Muscle of arm (tissue), 14 donors: ENCODE measurements around the gene PPP1R12C. TPM values are rescaled to one million over a fixed set of nuclear protein-coding genes. Genes with fewer than 3 reads are reported as not detected.
"Not testable (repeated sequence)": the region's sequence is repeated elsewhere in the genome, so short reads cannot be mapped to it uniquely, and the experiment has no call there.

Source experiments
- DNase-seq: peaks from one replicate; pipeline ENCODE4 v3.0.0-alpha.2; 2013
- long read RNA-seq, 11 donors: transcript quantifications; one replicate each; lab custom pipeline, GENCODE V29; 2026
- polyA plus RNA-seq, 12 donors: library from polyadenylated mRNA; unstranded; fragments of 120-200 nt; gene quantifications; one replicate each; pipeline ENCODE4 v1.2.1, GENCODE V29; 2013; ENCODE audit not compliant: insufficient read length in 12 of 12

Gene PPP1R12C
- 100 to 1,000 TPM in 1 of 12 donors, 10 to 100 TPM in 10, not detected in 1; 47.8 to 125 (median 69.4) TPM for polyA plus RNA-seq
- long read RNA-seq, donor 1, partial matches to known transcripts, result 0 of 2 reads
- long read RNA-seq, donor 1, other reads (novel, unspliced or antisense), result 0 of 2 reads
- long read RNA-seq, donor 2, partial matches to known transcripts, result 0 of 2 reads
- long read RNA-seq, donor 2, other reads (novel, unspliced or antisense), result 0 of 2 reads
- long read RNA-seq, donor 3, partial matches to known transcripts, result 0 of 1 reads
- long read RNA-seq, donor 3, other reads (novel, unspliced or antisense), result 0 of 1 reads
- long read RNA-seq, donor 4, result 0 reads
- long read RNA-seq, donor 5, full-length matches to known transcripts, result 3 of 3 reads
- long read RNA-seq, donor 5, partial matches to known transcripts, result 0 of 3 reads
- long read RNA-seq, donor 5, other reads (novel, unspliced or antisense), result 0 of 3 reads
- long read RNA-seq, donor 6, partial matches to known transcripts, result 0 of 1 reads
- long read RNA-seq, donor 6, other reads (novel, unspliced or antisense), result 0 of 1 reads
- long read RNA-seq, donor 7, result 0 reads
- long read RNA-seq, donor 8, partial matches to known transcripts, result 0 of 3 reads
- long read RNA-seq, donor 8, other reads (novel, unspliced or antisense), result 0 of 3 reads
- long read RNA-seq, donor 9, result 0 reads
- long read RNA-seq, donor 10, full-length matches to known transcripts, result 2 of 2 reads
- long read RNA-seq, donor 10, partial matches to known transcripts, result 0 of 2 reads
- long read RNA-seq, donor 10, other reads (novel, unspliced or antisense), result 0 of 2 reads
- long read RNA-seq, donor 11, partial matches to known transcripts, result 0 of 3 reads
- long read RNA-seq, donor 11, other reads (novel, unspliced or antisense), result 0 of 3 reads

GRCh38 chr19:55116859-55117662, at the start of gene PPP1R12C:
PPP1R12C (minus strand) TSS chr19:55117637; CDS start chr19:55117543, 94 bp downstream.
- no peak for DNase-seq

DNA sequence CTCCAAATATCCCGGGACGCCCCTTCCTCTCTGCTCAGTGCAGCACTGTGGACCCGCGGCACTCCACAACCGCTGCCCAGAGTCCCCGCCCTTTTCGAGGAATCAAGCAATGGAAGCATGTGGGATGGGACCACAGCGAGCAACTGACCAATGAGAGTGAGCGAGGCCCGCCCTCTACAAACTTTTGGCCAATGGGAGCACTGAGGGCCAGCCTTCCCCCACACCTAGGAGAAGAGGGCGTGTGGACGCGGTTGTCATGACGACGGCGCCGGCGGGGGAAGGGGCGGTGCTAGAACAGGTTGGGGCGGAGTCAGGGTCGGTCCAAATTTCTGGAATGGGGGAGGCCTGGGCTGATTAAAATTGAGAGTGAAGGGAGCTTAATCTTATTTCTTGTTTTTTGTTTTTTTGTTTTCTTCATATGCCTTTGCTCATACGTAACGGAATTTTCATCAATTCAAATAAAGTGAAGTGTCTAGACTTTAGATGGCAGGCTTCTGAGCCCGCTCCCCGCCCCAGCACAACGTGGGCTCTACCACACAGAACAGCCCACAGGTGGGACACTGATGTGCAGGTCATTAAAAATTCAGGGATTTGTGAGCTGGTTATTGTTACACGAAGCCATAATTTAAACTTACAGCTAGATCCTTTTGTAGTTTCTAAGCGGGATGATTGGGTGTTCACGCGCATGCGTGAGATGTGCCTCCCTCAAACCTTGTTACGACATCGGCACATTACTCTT, 49.3 kb upstream of the PPP1R12C start, which contains the start of gene DNAAF3:
DNAAF3 (minus strand) TSS at position 84 of the 739 bp plus-strand sequence. CDS start 200 bp downstream, outside the sequence.
- peak; percentile 81 for DNase-seq

- DNase-seq, result no peak
Measured at GRCh38 chr19:55165952-55166529, 48.6 kb upstream of the PPP1R12C start.

GRCh38 chr19:55161571-55162322, 44.3 kb upstream of the PPP1R12C start:
- no peak for DNase-seq

DNA sequence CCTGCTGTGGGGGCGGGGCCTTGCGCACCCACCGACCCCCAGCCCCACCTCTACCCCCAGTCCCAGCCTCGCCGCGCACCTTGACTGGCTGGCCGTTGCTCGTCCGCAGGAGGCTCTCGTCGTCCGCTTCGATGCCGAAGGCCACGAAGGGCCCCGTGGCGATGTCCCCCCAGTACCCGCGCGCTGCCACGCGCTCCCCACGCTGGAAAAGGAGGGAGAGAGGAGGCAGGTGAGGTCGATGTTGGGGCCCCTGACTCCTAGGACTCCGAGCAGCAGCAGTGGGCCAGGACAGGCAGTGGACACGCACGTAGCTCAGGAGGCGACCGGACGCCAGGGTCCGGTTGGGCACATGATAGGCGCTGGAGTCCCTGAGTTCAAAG, 43.5 kb upstream of the PPP1R12C start:
- no peak for DNase-seq

GRCh38 chr19:55160128-55160985, 42.9 kb upstream of the PPP1R12C start:
- DNase-seq, result peak; percentile 68

DNA sequence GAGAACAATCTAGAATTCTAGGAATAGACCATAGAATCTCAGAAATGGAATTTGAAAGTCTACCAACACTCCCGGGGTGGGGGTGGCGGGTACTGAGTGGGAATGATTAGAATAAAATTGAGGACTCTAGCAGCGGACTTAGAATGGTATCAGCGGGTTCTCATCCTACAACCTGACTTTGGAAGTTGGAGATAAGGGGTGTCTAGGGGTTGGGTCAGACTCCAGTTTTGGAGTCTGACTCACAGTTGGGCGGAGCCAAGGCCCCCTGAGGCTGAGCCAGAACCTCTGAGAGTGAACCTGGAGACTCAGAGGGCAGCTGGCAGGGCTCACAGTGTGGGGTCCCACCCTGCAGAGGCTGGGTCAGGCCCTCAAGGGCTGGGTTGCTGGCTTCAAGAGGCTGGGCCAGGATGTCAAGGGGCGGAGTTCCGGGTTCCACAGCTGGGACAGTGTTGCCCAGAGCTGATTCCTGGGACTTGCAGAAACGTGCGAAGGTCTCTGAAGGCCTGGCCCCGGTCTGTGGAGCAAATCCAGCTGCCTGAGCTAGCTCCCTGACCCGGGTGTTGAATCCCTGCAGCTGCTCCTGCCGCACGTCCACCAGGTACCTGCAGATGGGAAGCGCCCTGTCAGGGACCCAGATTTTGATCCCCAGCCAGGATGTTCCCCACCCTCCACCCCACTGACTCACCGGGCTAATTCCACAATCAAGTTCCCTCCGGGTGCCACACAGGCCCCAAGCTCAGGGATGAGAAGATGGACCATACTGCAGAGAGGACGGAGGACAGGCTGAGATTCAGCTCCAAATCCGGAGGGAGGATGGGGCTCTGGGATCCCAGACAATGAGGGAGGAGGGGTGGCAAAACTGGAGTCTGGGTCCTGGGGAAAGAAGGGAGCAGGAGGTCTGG, 41.7 kb upstream of the PPP1R12C start:
- no peak for DNase-seq

- DNase-seq, result no peak
Measured at GRCh38 chr19:55158423-55158822, 41.0 kb upstream of the PPP1R12C start.

DNA sequence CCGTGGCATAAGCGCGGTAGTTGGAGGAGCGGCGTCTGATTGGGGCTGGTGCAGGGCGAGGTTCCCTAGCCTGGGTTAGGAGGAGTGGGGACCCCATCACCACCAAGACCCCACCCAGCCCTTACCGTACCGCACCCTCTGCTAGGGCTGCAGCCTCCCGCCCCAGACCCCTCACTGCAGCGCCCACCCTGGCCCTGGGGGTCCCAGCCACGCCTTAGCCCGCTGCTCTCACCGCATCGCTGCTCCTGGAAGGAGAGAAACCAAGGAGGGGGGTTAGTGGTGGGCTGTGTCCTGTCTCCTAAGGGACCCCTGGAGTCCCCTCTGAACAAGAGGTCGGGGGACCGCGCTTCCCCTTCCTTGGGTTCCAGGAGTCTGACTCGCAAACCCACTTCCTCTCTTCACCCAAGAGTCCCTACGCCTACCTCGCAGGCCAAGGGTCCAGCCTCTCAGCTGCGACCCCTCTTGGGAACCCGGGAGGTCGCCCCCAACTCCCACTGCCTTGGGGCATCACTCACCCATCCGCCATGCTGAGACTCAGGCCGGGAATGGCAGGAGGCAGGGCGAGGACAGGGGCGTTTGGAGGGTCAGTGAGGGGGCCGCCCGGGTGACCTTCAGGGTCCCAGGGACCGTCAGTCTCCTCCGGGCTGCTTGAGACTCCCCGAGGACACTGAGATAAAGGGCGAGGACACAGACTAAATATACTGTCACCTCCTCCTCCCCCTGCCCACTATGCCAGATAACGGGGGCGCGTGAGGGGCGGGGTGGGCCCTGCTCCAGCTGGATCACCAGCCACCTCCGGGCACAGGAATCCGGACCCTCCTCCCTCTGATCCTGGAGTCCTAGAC, 39.8 kb upstream of the PPP1R12C start, which contains the start of gene TNNI3:
TNNI3 (minus strand) TSS at position 669 of the 845 bp plus-strand sequence; CDS start at position 526, 143 bp downstream.
- no peak for DNase-seq

DNA sequence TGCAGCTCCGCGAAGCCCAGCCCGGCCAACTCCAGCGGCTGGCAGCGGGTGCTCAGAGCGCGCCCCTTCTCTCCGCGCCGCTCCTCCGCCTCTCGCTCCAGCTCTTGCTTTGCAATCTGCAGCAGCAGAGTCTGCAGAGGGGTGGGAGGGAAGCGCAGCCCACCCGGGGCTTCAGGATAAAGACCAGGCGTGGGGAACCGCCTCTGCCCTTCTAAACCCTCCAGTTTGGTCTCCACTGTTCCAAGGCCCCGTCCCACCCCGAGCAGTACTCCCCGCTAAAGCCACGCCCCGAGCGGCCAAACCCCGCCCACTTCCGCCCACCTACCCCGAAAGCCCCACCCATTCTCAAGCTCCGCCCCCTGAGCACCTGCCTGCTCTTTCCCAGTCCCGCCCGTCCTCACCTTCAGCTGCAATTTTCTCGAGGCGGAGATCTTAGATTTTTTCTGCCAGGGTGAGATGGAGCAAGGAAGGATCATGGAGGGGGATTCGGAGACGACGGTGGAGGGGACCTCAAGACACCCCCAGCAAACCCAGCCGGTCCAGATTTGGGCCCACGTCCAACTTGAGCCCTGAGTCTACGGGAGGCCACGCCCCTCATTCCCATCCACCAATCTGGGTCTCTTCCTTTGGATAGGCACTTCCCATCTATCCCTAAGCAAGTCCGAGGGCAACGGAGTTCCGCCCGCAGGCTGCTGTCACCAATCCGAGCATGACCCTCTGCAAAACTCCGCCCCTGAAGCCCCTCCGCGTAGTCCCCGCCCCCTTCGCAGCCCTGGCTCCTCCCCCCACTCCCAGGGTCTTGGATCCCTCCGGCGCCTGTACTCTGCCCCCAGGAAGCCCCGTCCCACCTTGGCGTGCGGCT, 39.0 kb upstream of the PPP1R12C start:
- no peak for DNase-seq

- DNase-seq, result not testable (repeated sequence)
Measured at GRCh38 chr19:55155784-55156183, 38.3 kb upstream of the PPP1R12C start.

DNA sequence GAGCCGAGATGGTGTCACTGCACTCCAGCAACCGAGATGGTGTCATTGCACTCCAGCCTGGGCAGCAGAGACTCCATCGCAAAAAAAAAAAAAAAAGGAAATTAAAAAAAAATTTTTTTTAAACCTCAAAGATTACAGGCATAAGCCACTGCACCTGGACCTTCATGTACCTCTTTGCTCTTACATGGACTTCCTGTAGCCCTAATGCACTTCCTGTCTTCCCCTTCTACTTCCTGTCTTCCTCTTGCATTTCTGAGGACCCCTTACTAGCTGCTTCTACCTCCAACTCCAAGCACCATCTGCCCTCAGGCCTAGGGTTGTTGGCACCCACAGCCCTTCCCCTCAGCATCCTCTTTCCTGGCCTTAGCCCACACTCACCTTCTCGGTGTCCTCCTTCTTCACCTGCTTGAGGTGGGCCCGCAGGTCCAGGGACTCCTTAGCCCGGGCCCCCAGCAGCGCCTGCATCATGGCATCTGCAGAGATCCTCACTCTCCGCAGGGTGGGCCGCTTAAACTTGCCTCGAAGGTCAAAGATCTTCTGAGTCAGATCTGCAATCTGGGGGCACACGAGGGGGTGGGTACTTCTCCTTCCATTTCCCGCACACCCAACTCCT, 36.3 kb upstream of the PPP1R12C start:
- no peak for DNase-seq

- no peak for DNase-seq
Measured at GRCh38 chr19:55152017-55152416, 34.6 kb upstream of the PPP1R12C start.

DNA sequence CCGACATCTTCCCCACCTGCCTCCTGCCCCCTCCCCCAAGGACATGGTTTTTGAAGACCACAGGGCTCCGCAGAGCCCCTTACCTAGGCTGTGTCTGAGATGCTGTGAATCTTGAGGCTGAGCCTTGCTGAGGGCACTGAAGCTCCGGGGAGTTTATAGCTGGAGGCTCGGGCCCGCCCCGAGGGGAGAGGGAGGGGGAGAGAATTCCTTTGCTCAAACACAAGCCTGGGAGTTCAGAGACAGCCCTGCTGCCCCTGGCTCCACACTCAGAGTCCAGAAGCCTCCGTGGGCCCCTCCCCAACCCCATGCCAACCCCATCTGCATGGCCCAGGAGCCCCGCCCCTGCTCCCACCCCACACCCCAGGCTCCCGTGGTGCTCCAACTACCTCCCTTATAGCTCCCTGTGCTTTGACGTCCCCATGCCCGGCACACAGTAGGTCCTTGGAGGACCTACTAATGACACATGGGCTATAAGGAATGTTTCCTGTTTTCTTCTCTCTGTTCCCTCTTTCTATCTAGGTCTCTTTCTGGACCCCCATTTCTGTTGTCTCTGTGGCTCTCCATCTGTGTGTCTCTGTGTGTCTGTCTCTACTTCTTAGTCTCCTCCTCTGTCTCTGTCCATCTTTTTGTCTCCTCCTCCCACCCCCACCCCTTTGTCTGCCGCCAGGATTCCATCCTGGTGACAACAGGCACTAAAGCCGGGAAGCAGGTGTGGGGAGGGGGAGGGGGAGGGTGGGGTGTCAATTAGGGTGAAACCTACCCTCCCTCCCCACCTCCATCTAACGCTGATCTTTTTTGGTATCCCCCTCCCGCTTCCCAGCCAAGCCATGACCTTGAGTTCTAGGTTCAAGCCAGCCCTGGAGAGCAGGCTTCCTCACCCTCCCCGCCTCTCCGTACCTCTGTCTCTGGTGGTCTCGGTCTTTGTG, 31.9 kb upstream of the PPP1R12C start, which contains the start of gene TNNT1:
TNNT1 (minus strand) TSS at position 129 of the 926 bp plus-strand sequence. CDS start 2,049 bp downstream, outside the sequence.
- DNase-seq, result no peak
